ENCODE data around the gene MS4A5.

MS4A5 gene

DNA sequence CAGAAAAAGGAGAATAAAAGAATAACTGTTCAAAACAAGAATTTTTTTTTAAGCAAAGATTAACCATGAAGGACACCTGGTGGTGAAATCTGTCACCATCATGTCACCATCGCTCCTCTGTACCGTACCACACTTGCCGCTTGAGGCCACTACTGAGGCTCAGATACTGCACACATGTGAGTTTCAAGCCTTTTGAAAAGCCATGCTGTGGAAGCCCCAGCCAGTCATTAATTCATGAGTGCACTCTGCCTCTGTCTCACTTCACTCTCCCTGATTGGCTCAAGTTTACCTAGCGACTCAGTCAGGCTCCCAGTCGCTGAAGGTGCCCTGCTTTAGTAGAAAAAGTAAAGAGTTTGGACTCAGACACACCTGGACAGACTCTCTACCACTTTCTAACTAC, 56.6 kb downstream of the MS4A5 start:
- peak; percentile 28 for DNase-seq

DNA sequence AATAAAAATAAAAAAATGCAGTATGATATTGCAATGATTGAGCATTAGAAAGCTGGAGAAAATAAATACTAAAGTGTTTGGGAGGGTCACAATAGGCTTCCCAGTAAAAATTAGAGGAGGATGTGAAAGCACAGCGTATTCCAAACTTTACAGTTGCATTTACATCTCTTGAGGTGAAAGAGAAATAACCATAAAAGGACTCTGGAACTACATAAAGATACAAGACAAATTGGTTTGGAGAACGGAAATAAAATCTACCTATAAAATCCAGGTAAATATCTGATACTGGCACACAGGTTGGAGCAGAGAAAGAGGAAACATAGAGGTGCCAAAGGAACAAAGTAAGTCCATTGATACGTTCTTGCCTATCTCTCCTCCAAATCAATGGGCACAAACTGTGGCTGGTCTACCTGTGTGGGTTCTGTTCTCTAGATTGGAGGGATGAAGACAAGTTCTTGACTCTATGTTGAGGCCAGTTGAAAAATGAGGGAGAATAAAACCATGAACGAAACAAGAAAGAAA, 63.2 kb downstream of the MS4A5 start, which contains the start of gene MS4A12:
Gene MS4A12 (plus strand): TSS at position 291 of the 522 bp plus-strand sequence. CDS start 4,541 bp downstream, outside the sequence.
- DNase-seq = no peak

DNA sequence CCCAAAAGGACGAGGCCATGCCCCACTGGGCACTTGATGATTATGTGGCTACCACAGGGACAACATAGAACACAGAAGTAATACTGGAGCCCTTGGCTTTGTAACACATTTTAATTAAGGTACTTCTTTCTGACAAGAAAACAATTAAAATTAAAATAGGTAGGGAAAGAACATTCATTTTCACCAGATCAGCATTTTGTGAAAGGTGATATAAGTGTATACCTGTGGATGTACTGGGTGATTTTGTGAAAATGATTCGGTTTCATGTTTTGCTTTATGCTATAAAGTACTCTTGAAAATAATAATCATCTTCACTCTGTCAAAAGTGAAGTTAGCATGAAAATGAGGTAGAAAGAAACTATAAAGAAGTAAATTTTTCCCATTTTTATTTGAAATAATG, 64.1 kb downstream of the MS4A5 start:
- no peak for DNase-seq

Measured in CD4-positive, alpha-beta T cell treated with Interleukin-10 for 1 hour (primary cell).